Ovary (tissue), 10 donors: ENCODE results near the gene SH3RF1. TPM values are rescaled to one million over a fixed set of nuclear protein-coding genes. Genes with fewer than 3 reads are reported as not detected.

Source experiments
- DNase-seq, 5 donors: peaks; one replicate each; pipeline ENCODE4 v3.0.0-alpha.2; 2019 to 2020
- H3K27ac ChIP-seq, 2 donors: fragments of 200-600 bp; one replicate each; pipeline versions ENCODE4 v1.5.1 to v1.8.0; 2019 to 2022
- H3K27me3 ChIP-seq: fragments of 200-600 bp; one replicate; pipeline ENCODE4 v1.8.0; 2022
- H3K36me3 ChIP-seq: fragments of 200-600 bp; sonication (generic); one replicate; pipeline ENCODE4 v1.5.1; 2019
- H3K4me1 ChIP-seq: one replicate; pipeline ENCODE4 v1.8.1; 2013; ENCODE audit warnings: mild to moderate bottlenecking, moderate library complexity; ENCODE audit not compliant: insufficient read depth
- H3K4me3 ChIP-seq: fragments of 200-600 bp; sonication (generic); one replicate; pipeline ENCODE4 v1.5.1; 2017
- H3K9me3 ChIP-seq, 2 donors: fragments of 200-600 bp in 1 of 2; sonication (generic) in 1 of 2; one replicate each; pipeline versions ENCODE4 v1.5.1 to v1.8.1; 2013 to 2019; ENCODE audit warnings: mild to moderate bottlenecking in 1 of 2, moderate library complexity in 1 of 2
- CTCF ChIP-seq, 3 donors: fragments of 450-650 bp in 2 of 3; fragments of 200-600 bp in 1 of 3; IDR thresholded peaks; one replicate each; pipeline versions ENCODE4 v1.5.1 to v1.8.0; 2016 to 2022; ENCODE audit warnings: antibody characterized with exemption in 3 of 3, mild to moderate bottlenecking in 1 of 3
- EP300 ChIP-seq: sonication (generic); formaldehyde crosslinking; IDR thresholded peaks from one replicate; pipeline ENCODE4 v1.6.1; 2017; ENCODE audit warnings: antibody characterized with exemption
- POLR2A ChIP-seq: fragments of 450-650 bp; IDR thresholded peaks from one replicate; pipeline ENCODE4 v1.6.1; 2017; ENCODE audit warnings: antibody characterized with exemption, mild to moderate bottlenecking, moderate library complexity
- WGBS, 3 donors: extraction: QIAGEN DNeasy Blood & Tissue Kit in 1 of 3; methylation state at CpG; one replicate each; pipeline versions ENCODE4 v1.1.5 to v1.1.7; 2013 to 2017; 5-methylcytosine and 5-hydroxymethylcytosine counted together
- intact Hi-C, 4 donors: fragments of 100-400 bp; cut with DNase I; formaldehyde crosslinking; loops; one replicate each; pipeline versions ENCODE4 v1.11.0 to v1.15.1; 2022 to 2023
- long read RNA-seq, 3 donors: library from polyadenylated mRNA in 2 of 3; unstranded in 2 of 3; transcript quantifications; one replicate each; pipeline ENCODE4 v2.0.0 and lab custom pipeline, GENCODE V29; 2021 to 2026
- polyA plus RNA-seq, 2 donors: library from polyadenylated mRNA; stranded (reverse); fragments of 200-250 nt in 1 of 2; fragments of 350-450 nt in 1 of 2; fragmentation: Illumina TruSeq in 1 of 2; extraction: RNeasy Lipid Tissue Mini Kit (QIAGEN cat#74804) in 1 of 2; gene quantifications; one replicate each; pipeline ENCODE4 v1.2.3, GENCODE V29; 2013 to 2014
- total RNA-seq, 7 donors: library from RNA; depleted of rRNA in 2 of 7; stranded (reverse); fragments of >200 nt in 2 of 7; fragmentation: NEBNext Ultra II Directional in 3 of 7; extraction: Animal tissue kit (Norgen Biotek cat#: 25700) in 3 of 7; gene quantifications; one replicate each; pipeline versions ENCODE4 v1.1.0 to v1.2.4, GENCODE V29; 2016 to 2023
- donor health status: DM: no; HTN: no; CAD: no; lungs with moderate emphysema.
- donor health status: DM: no; HTN: no; CAD: no.
- donor health status: Bipolar disorder and iron deficiency.
- donor health status: DM: yes; HTN: yes; CAD: no.
- donor health status: DM: no; HTN: no; CAD: no.
- donor health status: DM: yes; HTN: yes; CAD: no.

Gene SH3RF1
- total RNA-seq, result 10 to 100 TPM; 18.7 to 32.6 (median 22.4) TPM
- 10 to 100 TPM in 1 of 2 donors, 1 to 10 TPM in 1; 8.2 to 10.0 TPM for polyA plus RNA-seq
- long read RNA-seq, donor 1, partial matches to known transcripts, result 29 of 36 reads
- long read RNA-seq, donor 1, other reads (novel, unspliced or antisense), result 7 of 36 reads
- long read RNA-seq, donor 2, partial matches to known transcripts, result 0 of 3 reads
- long read RNA-seq, donor 2, other reads (novel, unspliced or antisense), result 0 of 3 reads
- long read RNA-seq, donor 3, full-length matches to known transcripts, result 11 of 20 reads
- long read RNA-seq, donor 3, partial matches to known transcripts, result 7 of 20 reads
- long read RNA-seq, donor 3, other reads (novel, unspliced or antisense), result 2 of 20 reads

GRCh38 chr4:169270810-169271691 lies at the start of gene SH3RF1:
Gene SH3RF1 (minus strand): TSS chr4:169270956. CDS start chr4:169269212, 1,744 bp downstream.
- TF ChIP-seq POLR2A (peak; percentile 92), EP300 (no peak), CTCF (IDR thresholded peaks at IDR 0.05) (peak in 1 of 3 donors; percentile 47)
- peak within 1 kb of the TSS; percentile 72 to 95 for H3K27ac ChIP-seq
- no peaks in the 10 kb centered on the region for H3K9me3 ChIP-seq
- no peaks in the 10 kb centered on the region for H3K36me3 ChIP-seq
- intact Hi-C loops, result loop anchor here in 2 of 4 donors (5.0 to 10.0 kb wide), 2 partner anchors 256 to 259 kb away; partner anchors contain the start of gene CBR4 (in 2 of the 2)
- peak within 1 kb of the TSS; percentile 93 for H3K4me3 ChIP-seq
- 0 to 2% (median 1%) methylated on average over 87 to 109 of the region's 110 CpGs for WGBS, 3 donors
- H3K27me3 ChIP-seq, result no peaks in the 10 kb centered on the region
- DNase-seq, result peak; percentile 91 to 93 (median 93)
- peaks cover 14% of the 10 kb centered on the region for H3K4me1 ChIP-seq

- Histone ChIP-seq H3K4me1 (peaks cover 5% of the 10 kb centered on the region), H3K4me3 (no peak overlapping the region), H3K36me3 (no peaks in the 10 kb centered on the region), H3K27ac (no peak overlapping the region), H3K9me3 (no peaks in the 10 kb centered on the region), H3K27me3 (no peaks in the 10 kb centered on the region)
- TF ChIP-seq POLR2A (no peak), CTCF (IDR thresholded peaks at IDR 0.05) (no peak), EP300 (no peak)
- intact Hi-C loops, result no loop called here
- DNase-seq, result no peak
- WGBS, 3 donors, result 20 to 26% (median 20%) methylated on average over 5 of the region's 5 CpGs
These were observed 45.0 kb upstream of the SH3RF1 start for GRCh38 chr4:169315530-169316343.

GRCh38 chr4:169314906-169315305 lies 44.1 kb upstream of the SH3RF1 start:
- H3K9me3 ChIP-seq, result no peaks in the 10 kb centered on the region
- TF ChIP-seq POLR2A (no peak), CTCF (IDR thresholded peaks at IDR 0.05) (no peak), EP300 (no peak)
- H3K27me3 ChIP-seq, result no peaks in the 10 kb centered on the region
- peak; percentile 68 to 86 (median 78) for DNase-seq
- no peak overlapping the region for H3K27ac ChIP-seq
- no peaks in the 10 kb centered on the region for H3K36me3 ChIP-seq
- peaks cover 5% of the 10 kb centered on the region for H3K4me1 ChIP-seq
- H3K4me3 ChIP-seq, result no peak overlapping the region
- intact Hi-C loops, result no loop called here
- 2 to 3% (median 2%) methylated on average over 8 of the region's 8 CpGs for WGBS, 3 donors

GRCh38 chr4:169313732-169314131 lies 43.0 kb upstream of the SH3RF1 start:
- no peak for DNase-seq
- WGBS, 3 donors, result 93 to 94% (median 93%) methylated on average over 2 of the region's 2 CpGs
- H3K27ac ChIP-seq, result no peak overlapping the region
- intact Hi-C loops, result no loop called here
- H3K27me3 ChIP-seq, result no peaks in the 10 kb centered on the region
- H3K36me3 ChIP-seq, result no peaks in the 10 kb centered on the region
- H3K9me3 ChIP-seq, result no peaks in the 10 kb centered on the region
- H3K4me3 ChIP-seq, result no peak overlapping the region
- no peak for TF ChIP-seq POLR2A
- no peak for TF ChIP-seq CTCF (IDR thresholded peaks at IDR 0.05)
- no peak for TF ChIP-seq EP300
- peaks cover 5% of the 10 kb centered on the region for H3K4me1 ChIP-seq
